Endothelial cell of umbilical vein (primary cell): ENCODE measurements around the gene DMTF1. TPM values are rescaled to one million over a fixed set of nuclear protein-coding genes. Genes with fewer than 3 reads are reported as not detected.

Source experiments
- BruUV-seq: library from RNA; stranded (reverse); fragments of 400-500 nt; replicated peaks from 2 replicates; lab custom pipeline; 2021; lab: Mats Ljungman, UMichigan
- CTCF ChIA-PET: fragments of 300-600, 350-600 bp; sonication (Branson Sonifier 250); formaldehyde crosslinking; loops from one replicate; lab custom pipeline; 2021; ENCODE audit warnings: antibody characterized with exemption, inconsistent platforms; lab: Charles Lee
- POLR2A ChIA-PET: fragments of 300-600, 350-600 bp; sonication (Branson Sonifier 250); formaldehyde crosslinking; loops from one replicate; lab custom pipeline; 2021; ENCODE audit warnings: antibody characterized with exemption, inconsistent platforms; lab: Charles Lee
- DNase-seq: peaks from one replicate; pipeline ENCODE4 v3.0.0-alpha.2; 2011; ENCODE audit warnings: low read depth, low spot score
- FAIRE-seq: peaks from 2 replicates; lab custom pipeline; 2011; peaks lifted over from hg19 to GRCh38; lab: Jason Lieb, UNC
- H2AFZ ChIP-seq: 2 replicates; pipeline ENCODE4 v1.6.0; 2012; ENCODE audit warnings: low read depth, low read length, control low read depth, inconsistent platforms
- H3K27ac ChIP-seq: 2 replicates; pipeline ENCODE4 v1.5.1; 2011; ENCODE audit warnings: low read depth, mild to moderate bottlenecking, control low read depth, low read length, moderate library complexity; ENCODE audit not compliant: insufficient read depth
- H3K27me3 ChIP-seq, 2 experiments: 2 replicates each; pipeline versions ENCODE4 v1.6.0 to v1.6.1; 2011; ENCODE audit warnings: low read length in 2 of 2, mixed read lengths in 1 of 2; ENCODE audit not compliant: control insufficient read depth in 2 of 2, insufficient read depth in 2 of 2
- H3K36me3 ChIP-seq, 2 experiments: 2 replicates in 1 of 2; 3 replicates in 1 of 2; pipeline ENCODE4 v1.5.1; 2011; ENCODE audit warnings: low read length in 2 of 2, mild to moderate bottlenecking in 1 of 2, moderate library complexity in 1 of 2; ENCODE audit not compliant: control insufficient read depth in 2 of 2, insufficient read depth in 2 of 2; ENCODE audit errors: extremely low read depth in 1 of 2
- H3K4me1 ChIP-seq: 3 replicates; pipeline ENCODE4 v1.5.1; 2011; ENCODE audit warnings: mild to moderate bottlenecking, low read length; ENCODE audit not compliant: control insufficient read depth, insufficient read depth; ENCODE audit errors: extremely low read depth
- H3K4me2 ChIP-seq: 2 replicates; pipeline ENCODE4 v1.6.1; 2011; ENCODE audit warnings: low read length, control low read depth, mixed read lengths; ENCODE audit not compliant: insufficient read depth
- H3K4me3 ChIP-seq, 3 experiments: fragments of 200-600 bp in 1 of 3; sonication (generic), shearing (Covaris generic) in 1 of 3; replicated peaks in 1 of 3; 2 replicates each; pipeline ENCODE4 v1.5.1; 2011 to 2016; ENCODE audit warnings: control low read depth in 3 of 3, low read length in 3 of 3, mild to moderate bottlenecking in 2 of 3, inconsistent platforms in 1 of 3, low read depth in 1 of 3, moderate library complexity in 1 of 3; ENCODE audit not compliant: insufficient read depth in 1 of 3
- H3K79me2 ChIP-seq: 2 replicates; pipeline ENCODE4 v1.6.0; 2012; ENCODE audit warnings: low read length, inconsistent platforms; ENCODE audit not compliant: control insufficient read depth, insufficient read depth
- H3K9ac ChIP-seq: replicated peaks from 2 replicates; pipeline ENCODE3; 2011; ENCODE audit warnings: low read length, control low read depth; ENCODE audit not compliant: insufficient read depth; ENCODE audit errors: extremely low read depth
- H3K9me1 ChIP-seq: replicated peaks from 3 replicates; pipeline ENCODE4 v1.6.0; 2011; ENCODE audit warnings: mild to moderate bottlenecking, low read length; ENCODE audit not compliant: control insufficient read depth, insufficient read depth; ENCODE audit errors: extremely low read depth
- H3K9me3 ChIP-seq: replicated peaks from 2 replicates; pipeline ENCODE4 v1.5.1; 2012; ENCODE audit warnings: low read length, inconsistent platforms; ENCODE audit not compliant: control insufficient read depth, insufficient read depth
- H4K20me1 ChIP-seq: replicated peaks from 2 replicates; pipeline ENCODE3; 2011; ENCODE audit warnings: mild to moderate bottlenecking, low read length; ENCODE audit not compliant: control insufficient read depth, insufficient read depth; ENCODE audit errors: extremely low read depth
- CTCF ChIP-seq, 2 donors: IDR thresholded peaks; 1 replicate in 1 of 2; 2 replicates in 1 of 2; pipeline ENCODE4 v1.5.1; 2011; ENCODE audit warnings: low read length in 2 of 2, mild to moderate bottlenecking in 2 of 2, moderate library complexity in 2 of 2, control low read depth in 1 of 2, inconsistent platforms in 1 of 2, low read depth in 1 of 2; ENCODE audit not compliant: insufficient read depth in 1 of 2; ENCODE audit errors: extremely low read depth in 1 of 2
- EZH2 ChIP-seq: IDR thresholded peaks from 2 replicates; pipeline ENCODE4 v1.6.1; 2012; ENCODE audit warnings: borderline replicate concordance, low read depth, mild to moderate bottlenecking, moderate library complexity, low read length, inconsistent platforms; ENCODE audit not compliant: severe bottlenecking
- FOS ChIP-seq: IDR thresholded peaks from 2 replicates; pipeline ENCODE4 v1.6.1; 2011; ENCODE audit warnings: mild to moderate bottlenecking, low read length, moderate library complexity, borderline replicate concordance; ENCODE audit not compliant: insufficient read depth
- GATA2 ChIP-seq: IDR thresholded peaks from 2 replicates; pipeline ENCODE4 v1.7.0; 2011; ENCODE audit warnings: low read depth, mild to moderate bottlenecking, moderate library complexity, mixed read lengths, low read length; ENCODE audit not compliant: insufficient read length, insufficient read depth
- JUN ChIP-seq: IDR thresholded peaks from 2 replicates; pipeline ENCODE4 v1.6.1; 2011; ENCODE audit warnings: borderline replicate concordance, low read depth; ENCODE audit not compliant: insufficient read length, insufficient read depth
- MAX ChIP-seq: IDR thresholded peaks from 2 replicates; pipeline ENCODE4 v1.6.1; 2011; ENCODE audit not compliant: insufficient read depth, insufficient read length
- MYC ChIP-seq: IDR thresholded peaks from one replicate; pipeline ENCODE4 v1.6.1; 2011; ENCODE audit warnings: mild to moderate bottlenecking, low read depth, low read length
- POLR2A ChIP-seq: IDR thresholded peaks from 2 replicates; pipeline ENCODE4 v1.6.1; 2012; ENCODE audit warnings: low read depth, mild to moderate bottlenecking, control low read depth, low read length
- POLR2AphosphoS5 ChIP-seq: IDR thresholded peaks from 2 replicates; pipeline ENCODE4 v1.6.1; 2012; ENCODE audit warnings: low read depth, mild to moderate bottlenecking, control low read depth, low read length, moderate library complexity; ENCODE audit not compliant: insufficient read depth
- dilution Hi-C: fragments of 300-500 bp; cut with MboI; formaldehyde crosslinking; loops from one replicate; pipeline ENCODE4 v1.15.0; 2019; ENCODE audit warnings: low sequenced_read_pairs; ENCODE audit not compliant: extremely low pct_ligation_motif_present
- intact Hi-C: fragments of 100-400 bp; cut with micrococcal nuclease; formaldehyde crosslinking; loops from one replicate; pipeline ENCODE4 v1.10.0; 2022
- polyA plus RNA-seq, 4 experiments: library from polyadenylated mRNA; depleted of rRNA in 3 of 4; stranded (reverse) in 3 of 4; unstranded in 1 of 4; fragments of >200 nt; gene quantifications; 2 replicates each; pipeline versions ENCODE4 v1.2.1 to v1.2.3, GENCODE V29; 2011 to 2012; ENCODE audit warnings: missing spikeins in 1 of 4
- total RNA-seq: library from RNA; stranded (reverse); gene quantifications from 2 replicates; pipeline ENCODE4 v1.2.3, GENCODE V29; 2021

The DMTF1 gene
- total and polyA plus RNA-seq, 2 donors (not counting 3 experiments of a cell fraction or from before 2014, with no cell fraction given): 78.5 to 100.0 TPM

GRCh38 chr7:87106974-87107612 lies 45.2 kb upstream of the DMTF1 start:
- no peak overlapping the region for H2AFZ ChIP-seq
- dilution Hi-C loops (no loop called here), intact Hi-C loops (no loop called here)
- no peak overlapping the region for H3K27ac ChIP-seq
- DNase-seq (no peak), FAIRE-seq (no peak)
- H4K20me1 ChIP-seq: no peaks in the 10 kb centered on the region
- H3K4me3 ChIP-seq: no peak overlapping the region
- no peaks in the 10 kb centered on the region for H3K4me1 ChIP-seq
- peaks cover 6 to 13% of the 10 kb centered on the region in 2 experiments for H3K27me3 ChIP-seq
- no peak for TF ChIP-seq MAX
- no peak for TF ChIP-seq JUN
- TF ChIP-seq EZH2: no peak
- TF ChIP-seq CTCF (IDR thresholded peaks at IDR 0.05; ENCODE audit: extremely low read depth in 1 of 2, insufficient read depth in 1 of 2, low read depth in 1 of 2, low read length in 2 of 2): no peak
- no peak for TF ChIP-seq GATA2
- no peak for TF ChIP-seq FOS
- no peak for TF ChIP-seq POLR2AphosphoS5
- TF ChIP-seq MYC: no peak
- no peak for TF ChIP-seq POLR2A
- H3K9ac ChIP-seq: no peak overlapping the region
- H3K9me1 ChIP-seq: no peaks in the 10 kb centered on the region
- H3K36me3 ChIP-seq: no peaks in the 10 kb centered on the region
- no peaks in the 10 kb centered on the region for H3K79me2 ChIP-seq
- CTCF ChIA-PET: no interaction called here
- POLR2A ChIA-PET: no interaction called here
- H3K9me3 ChIP-seq: no peaks in the 10 kb centered on the region
- no TSS peak for BruUV-seq
- H3K4me2 ChIP-seq: no peak overlapping the region
